Karpas-422 (cell line): ENCODE results near the gene PDE4A. TPM values are rescaled to one million over a fixed set of nuclear protein-coding genes. Genes with fewer than 3 reads are reported as not detected.
"Not testable (repeated sequence)": the region's sequence is repeated elsewhere in the genome, so short reads cannot be mapped to it uniquely, and the experiment has no call there.

Experiments
- DNase-seq: peaks from one replicate; pipeline ENCODE4 v3.0.0-alpha.2; 2015
- H2AFZ ChIP-seq: fragments of 200-600 bp; sonication (generic); 2 replicates; pipeline ENCODE4 v1.6.1; 2014; ENCODE audit warnings: antibody characterized with exemption, low read length, mixed read lengths
- H3K27ac ChIP-seq: fragments of 200-600 bp; sonication (generic); 2 replicates; pipeline ENCODE4 v1.5.1; 2014; ENCODE audit warnings: mild to moderate bottlenecking, low read length, moderate library complexity
- H3K27me3 ChIP-seq: fragments of 200-600 bp; sonication (generic); 2 replicates; pipeline ENCODE4 v1.6.1; 2014; ENCODE audit warnings: low read length, mixed read lengths
- H3K36me3 ChIP-seq: fragments of 200-600 bp; sonication (generic); 2 replicates; pipeline ENCODE4 v1.6.1; 2014; ENCODE audit warnings: low read length, mixed read lengths; ENCODE audit not compliant: insufficient read depth
- H3K4me1 ChIP-seq: fragments of 200-600 bp; sonication (generic); 2 replicates; pipeline ENCODE4 v1.6.1; 2014; ENCODE audit warnings: mild to moderate bottlenecking, low read length, mixed read lengths
- H3K4me2 ChIP-seq: fragments of 200-600 bp; sonication (generic); 2 replicates; pipeline ENCODE4 v1.6.1; 2014; ENCODE audit warnings: low read length, low read depth, mild to moderate bottlenecking; ENCODE audit not compliant: poor library complexity, severe bottlenecking
- H3K4me3 ChIP-seq: fragments of 200-600 bp; sonication (generic); 2 replicates; pipeline ENCODE4 v1.5.1; 2014; ENCODE audit warnings: mild to moderate bottlenecking, antibody characterized with exemption, low read length, mixed read lengths
- H3K79me2 ChIP-seq: fragments of 200-600 bp; sonication (generic); 2 replicates; pipeline ENCODE4 v1.6.1; 2014; ENCODE audit warnings: mild to moderate bottlenecking, low read length, mixed read lengths
- H3K9ac ChIP-seq: fragments of 200-600 bp; sonication (generic); 2 replicates; pipeline ENCODE4 v1.6.0; 2014; ENCODE audit warnings: low read length
- H3K9me2 ChIP-seq: fragments of 200-600 bp; sonication (generic), shearing (Covaris generic); replicated peaks from 2 replicates; pipeline ENCODE4 v1.6.0; 2014; ENCODE audit warnings: mild to moderate bottlenecking, low read length, moderate library complexity; ENCODE audit not compliant: insufficient read depth
- H3K9me3 ChIP-seq: fragments of 300-700, 200-600 bp; sonication (generic); 2 replicates; pipeline ENCODE4 v1.6.1; 2014; ENCODE audit warnings: low read length, mixed read lengths
- H4K20me1 ChIP-seq: fragments of 200-600 bp; sonication (generic); 2 replicates; pipeline ENCODE4 v1.6.1; 2014; ENCODE audit warnings: mild to moderate bottlenecking, antibody characterized with exemption, low read length, low read depth; ENCODE audit not compliant: insufficient read depth
- total RNA-seq: library from RNA; depleted of rRNA; stranded (reverse); fragments of >200 nt; shearing (Covaris generic); gene quantifications from 2 replicates; pipeline ENCODE4 v1.2.3, GENCODE V29; 2014; ENCODE audit warnings: low replicate concordance

PDE4A gene
- total RNA-seq, 1 experiment from 2014 or later = 2.9 TPM

DNA sequence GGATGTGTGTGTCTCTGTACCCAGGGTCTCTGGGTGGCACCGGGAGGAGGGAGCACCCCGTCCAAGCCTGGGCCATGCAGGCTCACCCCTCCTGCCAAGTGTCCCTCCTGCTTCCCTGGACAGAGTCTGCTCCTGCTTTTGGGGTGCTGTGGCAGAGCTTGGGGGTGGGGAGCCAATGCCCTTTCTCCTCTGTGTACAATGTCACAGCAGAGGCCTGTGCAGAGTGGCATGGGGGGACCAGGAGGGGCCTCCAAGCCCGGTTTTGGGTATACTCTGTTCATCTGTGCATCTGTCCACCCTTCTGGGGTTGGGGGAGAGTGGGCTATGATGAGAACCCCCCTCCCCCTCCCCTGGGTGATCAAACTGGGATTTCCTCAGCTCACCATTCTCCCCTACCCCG is 33.5 kb downstream of the PDE4A start:
- Histone ChIP-seq H3K4me3 (no peak overlapping the region), H3K9me2 (no peaks in the 10 kb centered on the region), H2AFZ (no peak overlapping the region), H3K9ac (no peak overlapping the region), H3K9me3 (no peaks in the 10 kb centered on the region), H3K79me2 (no peaks in the 10 kb centered on the region), H4K20me1 (no peaks in the 10 kb centered on the region), H3K36me3 (no peaks in the 10 kb centered on the region), H3K4me2 (no peak overlapping the region), H3K4me1 (no peaks in the 10 kb centered on the region), H3K27me3 (no peaks in the 10 kb centered on the region), H3K27ac (no peak overlapping the region)
- DNase-seq = no peak

DNA sequence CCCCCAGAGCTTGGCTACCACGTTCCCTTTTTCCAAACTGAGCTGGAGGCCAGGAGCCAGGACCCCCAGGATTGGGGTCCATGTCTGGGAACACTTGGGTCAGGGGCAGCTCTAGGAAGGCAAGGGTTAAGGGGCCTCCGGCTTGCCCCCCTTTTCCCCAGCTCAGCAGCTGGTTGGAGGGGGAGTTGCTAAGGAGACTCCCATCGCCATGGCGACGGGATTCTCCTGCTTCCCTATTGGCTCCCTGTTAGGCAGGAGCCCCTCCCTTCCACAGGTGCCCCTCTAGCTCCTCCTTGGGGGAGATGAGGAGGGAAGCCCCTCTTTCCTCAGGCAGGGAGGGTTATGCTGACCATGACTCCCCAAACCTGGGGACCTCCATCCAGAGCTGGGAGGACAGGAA is 33.9 kb downstream of the PDE4A start:
- H3K4me3 ChIP-seq = no peak overlapping the region
- no peaks in the 10 kb centered on the region for H3K27me3 ChIP-seq
- H3K9ac ChIP-seq = no peak overlapping the region
- H3K4me1 ChIP-seq = no peaks in the 10 kb centered on the region
- H3K79me2 ChIP-seq = no peaks in the 10 kb centered on the region
- no peaks in the 10 kb centered on the region for H3K9me3 ChIP-seq
- H3K9me2 ChIP-seq = no peaks in the 10 kb centered on the region
- DNase-seq = peak; percentile 71
- no peak overlapping the region for H2AFZ ChIP-seq
- H4K20me1 ChIP-seq = no peaks in the 10 kb centered on the region
- H3K4me2 ChIP-seq = no peak overlapping the region
- no peak overlapping the region for H3K27ac ChIP-seq
- no peaks in the 10 kb centered on the region for H3K36me3 ChIP-seq

DNA sequence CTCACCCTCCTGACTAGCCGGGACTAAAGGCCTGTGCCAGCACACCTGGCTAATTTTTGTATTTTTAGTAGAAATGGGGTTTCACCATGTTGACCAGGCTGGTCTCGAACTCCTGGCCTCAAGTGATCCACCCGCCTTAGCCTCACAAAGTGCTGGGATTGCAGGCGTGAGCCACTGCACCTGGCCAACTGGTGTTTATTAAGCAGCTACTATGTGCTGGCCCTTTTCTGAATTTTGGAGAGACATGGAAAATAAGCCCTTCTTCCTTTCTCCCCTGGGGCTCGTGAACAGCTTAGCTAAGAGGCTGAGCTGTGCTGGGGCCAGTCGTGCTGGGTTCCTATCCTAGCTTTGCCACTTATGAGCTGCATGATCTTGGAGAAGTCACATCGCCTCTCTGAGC is 38.4 kb downstream of the PDE4A start:
- H4K20me1 ChIP-seq, H3K4me2 ChIP-seq, DNase-seq, H3K9me2 ChIP-seq, H3K36me3 ChIP-seq, H3K27ac ChIP-seq, H3K27me3 ChIP-seq, H3K9me3 ChIP-seq, H3K79me2 ChIP-seq, H2AFZ ChIP-seq, H3K9ac ChIP-seq, H3K4me1 ChIP-seq, H3K4me3 ChIP-seq: not testable (repeated sequence)

DNA sequence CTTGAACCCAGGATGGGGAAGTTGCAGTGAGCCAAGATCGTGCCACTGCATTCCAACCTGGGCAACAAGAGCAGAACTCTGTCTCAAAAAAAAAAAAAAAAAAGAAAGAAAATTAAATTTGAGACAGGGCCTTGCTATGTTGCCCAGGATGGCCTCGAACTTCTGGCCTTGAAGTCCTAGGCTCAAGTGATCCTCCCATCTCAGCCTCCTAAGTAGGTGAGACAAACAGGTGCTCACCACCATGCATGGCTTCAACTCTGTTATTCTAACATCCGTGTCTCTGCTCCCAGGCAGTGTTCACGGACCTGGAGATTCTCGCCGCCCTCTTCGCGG is 40.3 kb downstream of the PDE4A start:
- no peaks in the 10 kb centered on the region for H4K20me1 ChIP-seq
- H3K9ac ChIP-seq = no peak overlapping the region
- no peak for DNase-seq
- H3K27me3 ChIP-seq = no peaks in the 10 kb centered on the region
- H3K4me1 ChIP-seq = peaks cover 6% of the 10 kb centered on the region
- H3K4me2 ChIP-seq = no peak overlapping the region
- H3K4me3 ChIP-seq = no peak overlapping the region
- no peaks in the 10 kb centered on the region for H3K36me3 ChIP-seq
- H3K79me2 ChIP-seq = no peaks in the 10 kb centered on the region
- H3K9me3 ChIP-seq = no peaks in the 10 kb centered on the region
- no peak overlapping the region for H2AFZ ChIP-seq
- H3K27ac ChIP-seq = no peak overlapping the region
- no peaks in the 10 kb centered on the region for H3K9me2 ChIP-seq

DNA sequence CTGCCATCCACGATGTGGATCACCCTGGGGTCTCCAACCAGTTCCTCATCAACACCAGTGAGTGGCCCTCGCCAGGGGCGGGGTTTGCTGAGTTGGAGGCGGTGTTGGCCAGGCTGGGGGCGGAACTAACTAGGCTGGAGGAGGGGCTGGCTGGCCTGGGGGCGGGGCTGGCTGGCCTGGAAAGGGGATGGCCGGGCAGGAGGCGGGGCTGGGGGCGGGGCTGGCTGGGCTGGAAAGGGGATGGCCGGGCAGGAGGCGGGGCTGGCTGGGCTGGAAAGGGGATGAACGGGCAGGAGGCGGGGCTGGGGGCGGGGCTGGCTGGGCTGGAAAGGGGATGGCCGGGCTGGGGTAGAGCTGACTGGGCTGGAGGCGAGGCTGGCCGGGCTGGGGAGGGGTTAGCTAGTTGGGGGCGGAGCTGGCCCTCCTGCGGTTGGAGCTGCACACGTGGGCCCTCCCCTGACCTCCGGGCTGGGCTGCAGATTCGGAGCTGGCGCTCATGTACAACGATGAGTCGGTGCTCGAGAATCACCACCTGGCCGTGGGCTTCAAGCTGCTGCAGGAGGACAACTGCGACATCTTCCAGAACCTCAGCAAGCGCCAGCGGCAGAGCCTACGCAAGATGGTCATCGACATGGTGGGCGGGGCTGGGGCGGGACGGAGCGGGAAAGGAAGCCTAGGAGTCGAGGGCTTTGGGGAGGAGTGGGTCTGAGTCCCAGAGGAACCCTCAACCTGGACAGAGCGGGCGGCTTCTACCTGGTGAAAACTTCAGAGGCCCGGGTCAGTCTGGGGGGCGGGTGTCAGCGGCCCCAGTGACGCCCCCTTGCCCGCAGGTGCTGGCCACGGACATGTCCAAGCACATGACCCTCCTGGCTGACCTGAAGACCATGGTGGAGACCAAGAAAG is 41.0 kb downstream of the PDE4A start:
- no peaks in the 10 kb centered on the region for H3K27me3 ChIP-seq
- H3K9me2 ChIP-seq = no peaks in the 10 kb centered on the region
- H3K9ac ChIP-seq = no peak overlapping the region

DNA sequence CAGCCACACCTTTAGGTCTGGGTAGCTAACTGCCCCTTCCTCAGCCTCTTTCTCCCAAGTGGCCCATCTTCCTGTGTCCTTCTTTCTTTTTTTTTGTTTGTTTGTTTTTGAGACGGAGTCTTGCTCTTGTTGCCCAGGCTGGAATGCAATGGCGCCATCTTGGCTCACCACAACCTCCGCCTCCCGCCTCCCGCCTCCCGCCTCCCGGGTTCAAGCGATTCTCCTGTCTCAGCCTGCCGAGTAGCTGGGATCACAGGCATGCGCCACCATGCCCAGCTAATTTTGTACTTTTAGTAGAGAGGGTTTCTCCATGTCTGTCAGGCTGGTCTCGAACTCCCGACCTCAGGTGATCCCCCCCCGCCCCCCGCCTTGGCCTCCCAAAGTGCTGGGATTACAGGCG is 41.7 kb downstream of the PDE4A start:
- not testable (repeated sequence) for H3K79me2 ChIP-seq, H3K27me3 ChIP-seq, H3K9me2 ChIP-seq, H2AFZ ChIP-seq, DNase-seq, H3K9ac ChIP-seq, H3K9me3 ChIP-seq, H4K20me1 ChIP-seq, H3K27ac ChIP-seq, H3K4me3 ChIP-seq, H3K4me1 ChIP-seq, H3K36me3 ChIP-seq
- peak overlapping the region; percentile 48 for H3K4me2 ChIP-seq

More for the DNA sequence above, 41.0 kb downstream of the PDE4A start:
- no peaks in the 10 kb centered on the region for H3K79me2 ChIP-seq
- H2AFZ ChIP-seq = no peak overlapping the region
- peak; percentile 98 for DNase-seq
- no peak overlapping the region for H3K27ac ChIP-seq
- H3K4me1 ChIP-seq = peaks cover 6% of the 10 kb centered on the region
- H3K36me3 ChIP-seq = no peaks in the 10 kb centered on the region
- H3K4me3 ChIP-seq = no peak overlapping the region
- no peaks in the 10 kb centered on the region for H3K9me3 ChIP-seq
- peak overlapping the region; percentile 48 for H3K4me2 ChIP-seq
- H4K20me1 ChIP-seq = no peaks in the 10 kb centered on the region

DNA sequence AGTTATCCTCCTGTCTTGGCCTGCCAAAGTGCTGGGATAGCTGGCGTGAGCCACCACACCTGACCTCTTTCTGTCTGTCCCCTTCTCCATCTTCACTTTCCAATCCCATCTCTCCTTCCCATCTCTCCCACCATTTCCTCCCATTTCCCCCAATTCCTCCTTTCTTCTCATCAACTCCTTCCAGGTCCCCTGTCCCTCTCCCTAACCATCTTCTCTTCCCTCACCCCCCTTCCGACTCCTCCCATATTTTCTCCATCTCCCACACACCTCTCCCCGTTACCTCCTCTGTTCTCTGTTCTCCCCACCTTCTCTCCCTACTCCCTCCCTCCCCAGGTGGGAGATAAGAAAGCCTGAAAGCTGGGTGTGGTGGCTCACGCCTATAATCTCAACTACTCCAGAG is 42.2 kb downstream of the PDE4A start:
- Histone ChIP-seq H3K79me2 (no peaks in the 10 kb centered on the region), H3K9ac (no peak overlapping the region), H3K4me1 (peaks cover 6% of the 10 kb centered on the region), H4K20me1 (no peaks in the 10 kb centered on the region), H2AFZ (no peak overlapping the region), H3K27me3 (no peaks in the 10 kb centered on the region), H3K27ac (no peak overlapping the region), H3K9me2 (no peaks in the 10 kb centered on the region), H3K9me3 (no peaks in the 10 kb centered on the region), H3K4me3 (no peak overlapping the region), H3K4me2 (no peak overlapping the region), H3K36me3 (no peaks in the 10 kb centered on the region)
- DNase-seq = no peak

DNA sequence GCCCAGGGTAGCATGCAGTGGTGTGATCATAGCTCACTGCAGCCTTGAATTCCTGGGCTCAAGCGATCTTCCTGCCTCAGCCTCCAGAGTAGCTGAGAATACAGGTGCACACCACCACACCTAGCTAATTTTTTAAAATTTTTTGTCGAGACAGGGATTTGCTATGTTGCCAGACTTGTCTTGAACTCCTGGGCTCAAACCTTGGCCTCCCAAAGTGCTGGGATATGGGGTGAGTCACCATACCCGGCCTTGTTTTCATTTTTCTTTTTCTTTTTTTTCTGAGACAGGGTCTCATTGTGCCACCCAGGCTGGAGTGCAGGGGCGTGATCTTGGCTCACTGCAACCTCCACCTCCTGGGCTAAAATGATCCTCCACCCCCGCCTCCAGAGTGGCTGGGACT is 44.1 kb downstream of the PDE4A start:
- Histone ChIP-seq H3K4me1 (peaks cover 6% of the 10 kb centered on the region), H3K79me2 (no peaks in the 10 kb centered on the region), H4K20me1 (no peaks in the 10 kb centered on the region), H3K27me3 (no peaks in the 10 kb centered on the region), H3K27ac (no peak overlapping the region), H3K9me3 (no peaks in the 10 kb centered on the region), H2AFZ (no peak overlapping the region), H3K9me2 (no peaks in the 10 kb centered on the region), H3K4me3 (no peak overlapping the region), H3K9ac (no peak overlapping the region), H3K4me2 (no peak overlapping the region), H3K36me3 (no peaks in the 10 kb centered on the region)
- DNase-seq = no peak
